ENCODE results near the gene SSX7.

- TF ChIP-seq CTCF (IDR thresholded peaks at IDR 0.05) (no peak), EZH2 (IDR thresholded peaks at IDR 0.05; ENCODE audit: borderline replicate concordance, insufficient read depth, low read depth, low read length, poor library complexity, severe bottlenecking) (no peak)
These were observed 60.0 kb downstream of the SSX7 start for GRCh38 chrX:52594658-52595057.

Measured in B cell (primary cell).